GM18867 (cell line): ENCODE data around the gene C11orf24.

Experiments used
- ATAC-seq: cut with Tn5 transposase; IDR thresholded peaks from one replicate; pipeline ENCODE4 v1.9.1; 2021; ENCODE audit warnings: mild to moderate bottlenecking, moderate library complexity; ENCODE audit not compliant: unreplicated experiment

The C11orf24 gene

DNA sequence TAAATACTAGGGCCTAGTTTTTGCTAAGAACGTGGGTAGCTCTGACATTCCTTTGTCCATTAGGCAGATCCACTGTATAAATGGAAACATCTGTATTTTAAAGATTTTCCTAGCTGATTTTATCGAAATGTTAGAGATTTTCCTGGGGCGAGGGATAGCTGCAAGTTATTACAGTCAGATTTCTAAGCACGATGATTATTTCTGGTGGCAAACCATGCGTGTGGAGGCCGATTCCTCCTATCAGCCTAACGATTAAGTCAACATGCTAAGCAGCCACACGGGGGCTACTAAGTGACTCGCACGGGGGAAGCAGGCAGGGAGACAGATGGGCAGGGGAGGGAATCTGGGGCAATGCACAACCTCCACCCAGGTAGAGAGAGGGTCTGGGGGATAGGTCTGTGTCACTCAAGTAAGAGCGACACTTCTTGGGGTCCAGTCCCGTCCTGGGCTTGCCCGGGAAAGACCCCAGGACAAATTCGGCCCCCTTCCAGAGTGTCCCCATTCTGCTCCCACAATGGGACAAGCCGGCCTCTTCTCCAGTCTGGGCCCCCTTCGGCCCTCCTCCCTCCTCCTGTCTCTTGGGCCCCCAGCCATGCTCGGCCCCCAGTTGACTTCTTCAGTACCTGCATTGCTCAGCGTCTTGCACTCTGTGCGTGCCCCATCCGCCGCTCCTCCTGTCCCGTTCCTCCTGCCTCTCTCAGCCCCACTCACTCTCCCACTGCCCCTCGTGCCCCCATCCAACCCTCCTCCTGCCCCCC, 571 bp downstream of the C11orf24 start:
- ATAC-seq = peak; percentile 22

GRCh38 chr11:68270196-68271022, 1.4 kb downstream of the C11orf24 start:
- ATAC-seq = no peak

- no peak for ATAC-seq
Observed at GRCh38 chr11:68269414-68270081, 2.2 kb downstream of the C11orf24 start.

GRCh38 chr11:68267881-68268240, 3.9 kb downstream of the C11orf24 start:
- no peak for ATAC-seq

- ATAC-seq = no peak
Observed at GRCh38 chr11:68266936-68267880, 4.6 kb downstream of the C11orf24 start.

GRCh38 chr11:68266121-68266891, 5.5 kb downstream of the C11orf24 start:
- ATAC-seq = peak; percentile 71

- no peak for ATAC-seq
Observed at GRCh38 chr11:68264741-68265540, 6.8 kb downstream of the C11orf24 start.

GRCh38 chr11:68264244-68264643, 7.5 kb downstream of the C11orf24 start:
- ATAC-seq = no peak

GRCh38 chr11:68263444-68264035, 8.2 kb downstream of the C11orf24 start:
- ATAC-seq = no peak

DNA sequence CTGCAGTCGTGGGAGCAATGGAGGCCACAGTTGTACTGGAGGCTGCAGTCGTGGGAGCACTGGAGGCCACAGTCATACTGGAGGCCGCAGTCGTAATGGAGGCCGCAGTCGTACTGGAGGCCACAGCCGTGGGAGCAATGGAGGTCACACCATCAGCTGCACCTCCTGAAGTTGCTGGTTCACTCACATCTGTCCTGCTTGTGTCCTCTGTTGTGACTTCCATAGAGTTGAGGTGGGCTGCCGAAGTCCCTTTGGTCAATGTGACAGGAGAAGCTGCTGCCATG, 9.3 kb downstream of the C11orf24 start:
- no peak for ATAC-seq

DNA sequence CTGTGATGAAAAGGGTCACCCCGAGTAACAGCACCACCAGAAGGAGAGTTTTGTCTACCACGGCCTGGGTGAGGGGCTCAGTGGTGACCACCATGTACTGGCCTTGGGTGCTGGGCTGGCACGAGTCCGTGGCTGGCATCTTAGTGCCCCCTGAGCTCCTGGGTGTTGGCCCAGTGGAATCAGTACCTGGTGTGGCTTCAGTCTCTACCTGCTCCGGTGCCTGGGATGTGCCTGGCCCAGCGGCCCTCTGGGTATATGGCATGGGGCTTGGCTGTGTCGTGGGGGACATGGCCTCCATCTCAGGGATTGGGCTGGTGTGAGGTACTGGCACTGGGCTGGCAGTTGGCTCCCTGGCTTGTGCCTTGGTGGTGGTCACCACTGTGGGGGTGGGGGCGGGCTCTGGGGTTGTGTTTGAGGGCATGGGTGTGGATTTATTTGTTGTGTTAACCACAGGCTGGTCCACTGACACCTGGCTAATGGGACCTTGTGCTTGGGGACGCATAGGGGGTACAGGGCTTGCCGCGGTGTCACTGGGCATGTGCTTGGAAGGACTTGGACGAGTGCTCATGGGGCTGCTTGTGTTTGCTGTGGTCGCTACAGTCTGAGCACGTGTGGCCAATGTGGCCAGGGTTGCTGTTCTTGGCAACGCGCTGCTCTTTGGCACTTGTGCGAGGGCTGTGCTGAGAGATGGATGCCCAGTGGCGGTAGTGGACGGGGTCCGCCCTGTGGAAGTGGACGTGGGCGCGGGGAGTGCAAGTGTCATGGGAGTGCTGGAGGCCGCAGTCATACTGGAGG, 9.8 kb downstream of the C11orf24 start:
- ATAC-seq = no peak

DNA sequence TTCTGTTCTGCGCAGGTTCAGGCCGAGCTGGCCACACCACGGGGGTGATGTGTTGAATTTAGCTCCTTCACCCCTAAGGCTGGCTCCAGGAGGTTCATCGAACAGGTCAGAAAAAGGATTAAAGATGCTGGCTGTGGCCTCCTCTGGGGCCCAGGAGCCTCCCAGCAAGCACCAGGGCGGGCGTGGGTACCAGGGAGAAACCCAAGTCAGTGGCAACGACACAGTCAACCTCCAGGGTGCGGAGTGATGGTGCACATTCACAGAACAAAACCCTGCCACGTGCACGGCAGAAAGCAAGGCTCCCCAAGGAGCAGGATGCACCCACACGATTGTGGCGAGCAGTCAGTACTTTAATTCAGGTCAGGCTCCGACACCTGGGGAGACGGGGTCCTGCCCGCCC, 10.8 kb downstream of the C11orf24 start:
- ATAC-seq = no peak

GRCh38 chr11:68260484-68260883, 11.3 kb downstream of the C11orf24 start:
- no peak for ATAC-seq

- no peak for ATAC-seq
Observed at GRCh38 chr11:68259122-68259959, 12.4 kb downstream of the C11orf24 start.

GRCh38 chr11:68258363-68258765, 13.4 kb downstream of the C11orf24 start:
- no peak for ATAC-seq

- peak; percentile 43 for ATAC-seq
Observed at GRCh38 chr11:68257477-68258362, 14.1 kb downstream of the C11orf24 start.
